ENCODE measurements around the gene CCDC8. TPM values are rescaled to one million over a fixed set of nuclear protein-coding genes. Genes with fewer than 3 reads are reported as not detected.
A peak's percentile ranks its signal among the peaks of the same experiment; 100 is the strongest.

CCDC8 gene, protein sequence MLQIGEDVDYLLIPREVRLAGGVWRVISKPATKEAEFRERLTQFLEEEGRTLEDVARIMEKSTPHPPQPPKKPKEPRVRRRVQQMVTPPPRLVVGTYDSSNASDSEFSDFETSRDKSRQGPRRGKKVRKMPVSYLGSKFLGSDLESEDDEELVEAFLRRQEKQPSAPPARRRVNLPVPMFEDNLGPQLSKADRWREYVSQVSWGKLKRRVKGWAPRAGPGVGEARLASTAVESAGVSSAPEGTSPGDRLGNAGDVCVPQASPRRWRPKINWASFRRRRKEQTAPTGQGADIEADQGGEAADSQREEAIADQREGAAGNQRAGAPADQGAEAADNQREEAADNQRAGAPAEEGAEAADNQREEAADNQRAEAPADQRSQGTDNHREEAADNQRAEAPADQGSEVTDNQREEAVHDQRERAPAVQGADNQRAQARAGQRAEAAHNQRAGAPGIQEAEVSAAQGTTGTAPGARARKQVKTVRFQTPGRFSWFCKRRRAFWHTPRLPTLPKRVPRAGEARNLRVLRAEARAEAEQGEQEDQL
- 10 to 100 TPM in 1 of 4 donors, 1 to 10 TPM in 2, not detected in 1; 1.1 to 50.9 (median 2.0) TPM for polyA plus RNA-seq
- long read RNA-seq, donor 1, transcript CCDC8-201 (1 exons, 3,186 nt), result major isoform, 128 of 128 reads
- long read RNA-seq, donor 1, partial matches to known transcripts, result 0 of 128 reads
- long read RNA-seq, donor 1, other reads (novel, unspliced or antisense), result 0 of 128 reads
- long read RNA-seq, donor 2, transcript CCDC8-201 (1 exons, 3,186 nt), result major isoform, 21 of 21 reads
- long read RNA-seq, donor 2, partial matches to known transcripts, result 0 of 21 reads
- long read RNA-seq, donor 2, other reads (novel, unspliced or antisense), result 0 of 21 reads
- long read RNA-seq, donor 3, transcript CCDC8-201 (1 exons, 3,186 nt), result major isoform, 65 of 65 reads
- long read RNA-seq, donor 3, partial matches to known transcripts, result 0 of 65 reads
- long read RNA-seq, donor 3, other reads (novel, unspliced or antisense), result 0 of 65 reads
- long read RNA-seq, donor 4, transcript CCDC8-201 (1 exons, 3,186 nt), result major isoform, 5 of 5 reads
- long read RNA-seq, donor 4, partial matches to known transcripts, result 0 of 5 reads
- long read RNA-seq, donor 4, other reads (novel, unspliced or antisense), result 0 of 5 reads
- long read RNA-seq, donor 5, transcript CCDC8-201 (1 exons, 3,186 nt), result major isoform, 24 of 24 reads
- long read RNA-seq, donor 5, partial matches to known transcripts, result 0 of 24 reads
- long read RNA-seq, donor 5, other reads (novel, unspliced or antisense), result 0 of 24 reads
- long read RNA-seq, donor 6, transcript CCDC8-201 (1 exons, 3,186 nt), result major isoform, 51 of 51 reads
- long read RNA-seq, donor 6, partial matches to known transcripts, result 0 of 51 reads
- long read RNA-seq, donor 6, other reads (novel, unspliced or antisense), result 0 of 51 reads
- long read RNA-seq, donor 7, transcript CCDC8-201 (1 exons, 3,186 nt), result major isoform, 121 of 121 reads
- long read RNA-seq, donor 7, partial matches to known transcripts, result 0 of 121 reads
- long read RNA-seq, donor 7, other reads (novel, unspliced or antisense), result 0 of 121 reads
- long read RNA-seq, donor 8, transcript CCDC8-201 (1 exons, 3,186 nt), result major isoform, 13 of 13 reads
- long read RNA-seq, donor 8, partial matches to known transcripts, result 0 of 13 reads
- long read RNA-seq, donor 8, other reads (novel, unspliced or antisense), result 0 of 13 reads
- long read RNA-seq, donor 9, transcript CCDC8-201 (1 exons, 3,186 nt), result major isoform, 21 of 21 reads
- long read RNA-seq, donor 9, partial matches to known transcripts, result 0 of 21 reads
- long read RNA-seq, donor 9, other reads (novel, unspliced or antisense), result 0 of 21 reads
- long read RNA-seq, donor 10, transcript CCDC8-201 (1 exons, 3,186 nt), result major isoform, 70 of 70 reads
- long read RNA-seq, donor 10, partial matches to known transcripts, result 0 of 70 reads
- long read RNA-seq, donor 10, other reads (novel, unspliced or antisense), result 0 of 70 reads

GRCh38 chr19:46413262-46414031 is at the start of gene CCDC8:
Gene CCDC8, minus strand, starts transcription at chr19:46413564. Its CDS starts 754 bp downstream, at chr19:46412810.
- peak within 1 kb of the TSS in 2 of 3 donors; percentile 9 to 93 for H3K4me3 ChIP-seq (ENCODE audit: low read depth in 1 of 3, low read length in 3 of 3)
- peaks cover 0 to 23% (median 0%) of the 10 kb centered on the region in 3 donors for H3K36me3 ChIP-seq (ENCODE audit: control insufficient read depth in 3 of 3, insufficient read depth in 2 of 3, low read depth in 1 of 3, low read length in 3 of 3)
- peaks cover 0 to 4% of the 10 kb centered on the region in 2 donors for H3K9me3 ChIP-seq (ENCODE audit: control insufficient read depth in 2 of 2, insufficient read depth in 1 of 2, low read depth in 1 of 2, low read length in 1 of 2)
- H3K27ac ChIP-seq (ENCODE audit: low read depth in 1 of 3, low read length in 2 of 3), result peak within 1 kb of the TSS in 1 of 3 donors; percentile 89
- H3K4me1 ChIP-seq (ENCODE audit: control insufficient read depth in 3 of 3, insufficient read depth in 2 of 3, low read depth in 1 of 3, low read length in 2 of 3), result peaks cover 0 to 43% (median 0%) of the 10 kb centered on the region in 3 donors
- 16 to 22% (median 19%) methylated on average over 45 to 46 of the region's 46 CpGs for WGBS, 3 donors
- DNase-seq (peak in 1 of 2 donors; percentile 97), FAIRE-seq (no peak)
- H3K27me3 ChIP-seq (ENCODE audit: control insufficient read depth in 3 of 3, insufficient read depth in 3 of 3, low read length in 3 of 3), result peaks cover 0 to 18% (median 12%) of the 10 kb centered on the region in 3 donors

DNA sequence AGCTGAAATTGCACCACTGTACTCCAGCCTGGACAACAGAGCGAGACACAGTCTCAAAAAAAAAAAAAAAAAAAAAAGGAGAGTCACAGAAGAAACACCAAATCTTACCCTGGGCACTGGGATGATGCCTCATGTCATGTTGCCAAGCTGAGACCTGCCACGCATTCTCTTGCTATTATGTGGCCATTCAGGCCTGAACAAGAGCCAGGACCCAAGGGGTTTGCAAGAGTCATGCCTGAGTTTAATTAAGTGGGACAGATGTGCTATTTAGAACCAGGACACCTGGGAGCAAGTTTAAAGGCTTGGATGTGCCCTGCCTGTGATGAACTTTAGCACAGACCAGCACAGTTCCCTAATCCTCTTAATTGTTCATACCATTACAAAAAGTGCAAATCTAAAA is 48.2 kb upstream of the CCDC8 start:
- no peak for FAIRE-seq
- DNase-seq, result no peak
- Histone ChIP-seq H3K4me1 (ENCODE audit: control insufficient read depth in 3 of 3, insufficient read depth in 2 of 3, low read depth in 1 of 3, low read length in 2 of 3) (no peaks in the 10 kb centered on the region), H3K9me3 (ENCODE audit: control insufficient read depth in 2 of 2, insufficient read depth in 1 of 2, low read depth in 1 of 2, low read length in 1 of 2) (no peaks in the 10 kb centered on the region), H3K27me3 (ENCODE audit: control insufficient read depth in 3 of 3, insufficient read depth in 3 of 3, low read length in 3 of 3) (no peaks in the 10 kb centered on the region), H3K27ac (ENCODE audit: low read depth in 1 of 3, low read length in 2 of 3) (no peak overlapping the region), H3K4me3 (ENCODE audit: low read depth in 1 of 3, low read length in 3 of 3) (no peak overlapping the region), H3K36me3 (ENCODE audit: control insufficient read depth in 3 of 3, insufficient read depth in 2 of 3, low read depth in 1 of 3, low read length in 3 of 3) (no peaks in the 10 kb centered on the region)
- 55 to 90% (median 75%) methylated on average over 2 of the region's 2 CpGs for WGBS, 3 donors

DNA sequence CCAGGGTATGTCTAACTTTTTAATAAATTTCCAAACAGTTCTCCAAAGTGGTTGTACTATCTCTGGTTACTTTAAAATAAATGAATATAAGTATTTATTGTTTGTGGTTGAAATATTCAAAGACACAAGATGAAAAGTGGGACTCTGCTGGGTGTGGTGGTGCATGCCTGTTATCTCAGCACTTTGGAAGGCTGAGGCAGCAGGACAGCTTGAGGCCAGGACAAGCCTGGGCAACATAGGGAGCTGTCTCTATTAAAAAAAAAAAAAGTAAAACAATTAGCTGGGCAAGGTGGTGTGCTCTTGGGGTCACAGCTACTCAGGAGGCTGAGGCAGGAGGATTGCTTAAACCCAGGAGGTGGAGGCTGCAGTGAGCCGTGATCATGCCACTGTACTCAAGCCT is 47.6 kb upstream of the CCDC8 start:
- no peaks in the 10 kb centered on the region for H3K4me1 ChIP-seq (ENCODE audit: control insufficient read depth in 3 of 3, insufficient read depth in 2 of 3, low read depth in 1 of 3, low read length in 2 of 3)
- H3K9me3 ChIP-seq (ENCODE audit: control insufficient read depth in 2 of 2, insufficient read depth in 1 of 2, low read depth in 1 of 2, low read length in 1 of 2), result no peaks in the 10 kb centered on the region
- no peak overlapping the region for H3K4me3 ChIP-seq (ENCODE audit: low read depth in 1 of 3, low read length in 3 of 3)
- FAIRE-seq, result no peak
- H3K27ac ChIP-seq (ENCODE audit: low read depth in 1 of 3, low read length in 2 of 3), result no peak overlapping the region
- no peaks in the 10 kb centered on the region for H3K27me3 ChIP-seq (ENCODE audit: control insufficient read depth in 3 of 3, insufficient read depth in 3 of 3, low read length in 3 of 3)
- WGBS, 3 donors, result 79 to 88% (median 86%) methylated on average over 1 of the region's 1 CpG
- DNase-seq, result no peak
- no peaks in the 10 kb centered on the region for H3K36me3 ChIP-seq (ENCODE audit: control insufficient read depth in 3 of 3, insufficient read depth in 2 of 3, low read depth in 1 of 3, low read length in 3 of 3)

GRCh38 chr19:46460055-46460454 is 46.7 kb upstream of the CCDC8 start:
- DNase-seq, result no peak
- Histone ChIP-seq H3K9me3 (ENCODE audit: control insufficient read depth in 2 of 2, insufficient read depth in 1 of 2, low read depth in 1 of 2, low read length in 1 of 2) (no peaks in the 10 kb centered on the region), H3K4me3 (ENCODE audit: low read depth in 1 of 3, low read length in 3 of 3) (no peak overlapping the region), H3K27me3 (ENCODE audit: control insufficient read depth in 3 of 3, insufficient read depth in 3 of 3, low read length in 3 of 3) (no peaks in the 10 kb centered on the region), H3K27ac (ENCODE audit: low read depth in 1 of 3, low read length in 2 of 3) (no peak overlapping the region), H3K36me3 (ENCODE audit: control insufficient read depth in 3 of 3, insufficient read depth in 2 of 3, low read depth in 1 of 3, low read length in 3 of 3) (no peaks in the 10 kb centered on the region), H3K4me1 (ENCODE audit: control insufficient read depth in 3 of 3, insufficient read depth in 2 of 3, low read depth in 1 of 3, low read length in 2 of 3) (no peaks in the 10 kb centered on the region)
- 73 to 92% (median 76%) methylated on average over 2 of the region's 2 CpGs for WGBS, 3 donors
- no peak for FAIRE-seq

DNA sequence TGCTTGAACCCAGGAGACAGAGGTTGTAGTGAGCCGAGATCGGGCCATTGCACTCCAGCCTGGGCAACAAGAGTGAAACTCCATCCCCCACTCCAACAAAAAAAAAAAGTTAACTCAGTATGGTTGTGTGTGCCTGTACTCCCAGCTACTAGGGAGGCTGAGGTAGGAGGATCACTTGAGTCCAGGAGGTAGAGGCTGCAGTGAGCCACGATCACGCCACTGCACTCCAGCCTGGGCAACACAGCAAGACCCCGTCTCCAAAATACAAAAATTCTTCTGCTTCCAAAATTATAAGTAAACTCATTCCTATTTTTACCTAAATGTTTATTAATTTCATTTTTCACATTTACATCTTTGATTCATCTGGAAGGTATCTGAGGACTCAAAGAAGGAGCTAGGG is 43.6 kb upstream of the CCDC8 start:
- H3K9me3 ChIP-seq (ENCODE audit: control insufficient read depth in 2 of 2, insufficient read depth in 1 of 2, low read depth in 1 of 2, low read length in 1 of 2), result no peaks in the 10 kb centered on the region
- no peak overlapping the region for H3K4me3 ChIP-seq (ENCODE audit: low read depth in 1 of 3, low read length in 3 of 3)
- DNase-seq, result no peak
- no peaks in the 10 kb centered on the region for H3K36me3 ChIP-seq (ENCODE audit: control insufficient read depth in 3 of 3, insufficient read depth in 2 of 3, low read depth in 1 of 3, low read length in 3 of 3)
- FAIRE-seq, result no peak
- H3K4me1 ChIP-seq (ENCODE audit: control insufficient read depth in 3 of 3, insufficient read depth in 2 of 3, low read depth in 1 of 3, low read length in 2 of 3), result no peaks in the 10 kb centered on the region
- WGBS, 3 donors, result 88 to 92% (median 90%) methylated on average over 5 of the region's 5 CpGs
- no peaks in the 10 kb centered on the region for H3K27me3 ChIP-seq (ENCODE audit: control insufficient read depth in 3 of 3, insufficient read depth in 3 of 3, low read length in 3 of 3)
- H3K27ac ChIP-seq (ENCODE audit: low read depth in 1 of 3, low read length in 2 of 3), result no peak overlapping the region

- no peak for DNase-seq
- Histone ChIP-seq H3K4me3 (ENCODE audit: low read depth in 1 of 3, low read length in 3 of 3) (no peak overlapping the region), H3K4me1 (ENCODE audit: control insufficient read depth in 3 of 3, insufficient read depth in 2 of 3, low read depth in 1 of 3, low read length in 2 of 3) (no peaks in the 10 kb centered on the region), H3K27me3 (ENCODE audit: control insufficient read depth in 3 of 3, insufficient read depth in 3 of 3, low read length in 3 of 3) (no peaks in the 10 kb centered on the region), H3K27ac (ENCODE audit: low read depth in 1 of 3, low read length in 2 of 3) (no peak overlapping the region), H3K36me3 (ENCODE audit: control insufficient read depth in 3 of 3, insufficient read depth in 2 of 3, low read depth in 1 of 3, low read length in 3 of 3) (no peaks in the 10 kb centered on the region), H3K9me3 (ENCODE audit: control insufficient read depth in 2 of 2, insufficient read depth in 1 of 2, low read depth in 1 of 2, low read length in 1 of 2) (peaks cover 0 to 3% of the 10 kb centered on the region in 2 donors)
- 47 to 79% (median 50%) methylated on average over 3 of the region's 3 CpGs for WGBS, 3 donors
- no peak for FAIRE-seq
These were observed 40.9 kb upstream of the CCDC8 start for GRCh38 chr19:46454244-46454643.

DNA sequence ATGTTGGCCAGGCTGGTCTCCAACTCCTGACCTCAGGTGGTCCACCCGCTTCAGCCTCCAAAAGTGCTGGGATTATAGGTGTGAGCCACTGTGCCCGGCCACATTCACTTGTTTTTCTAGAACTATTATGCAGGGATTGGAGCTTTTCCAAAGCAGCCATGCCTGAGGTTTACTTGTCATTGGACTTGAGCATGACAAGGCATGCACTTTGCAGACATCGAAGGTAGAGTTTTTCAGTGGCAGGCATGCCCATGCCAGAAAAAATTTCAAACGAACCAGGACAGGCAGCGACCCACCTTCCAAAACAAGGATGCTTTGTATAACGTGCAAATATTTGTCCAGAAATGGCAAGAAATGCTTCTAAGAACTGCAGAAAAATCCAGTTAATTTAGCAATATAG is 40.3 kb upstream of the CCDC8 start:
- Histone ChIP-seq H3K9me3 (ENCODE audit: control insufficient read depth in 2 of 2, insufficient read depth in 1 of 2, low read depth in 1 of 2, low read length in 1 of 2) (peaks cover 0 to 3% of the 10 kb centered on the region in 2 donors), H3K4me1 (ENCODE audit: control insufficient read depth in 3 of 3, insufficient read depth in 2 of 3, low read depth in 1 of 3, low read length in 2 of 3) (no peaks in the 10 kb centered on the region), H3K27me3 (ENCODE audit: control insufficient read depth in 3 of 3, insufficient read depth in 3 of 3, low read length in 3 of 3) (no peaks in the 10 kb centered on the region), H3K4me3 (ENCODE audit: low read depth in 1 of 3, low read length in 3 of 3) (no peak overlapping the region), H3K36me3 (ENCODE audit: control insufficient read depth in 3 of 3, insufficient read depth in 2 of 3, low read depth in 1 of 3, low read length in 3 of 3) (no peaks in the 10 kb centered on the region), H3K27ac (ENCODE audit: low read depth in 1 of 3, low read length in 2 of 3) (no peak overlapping the region)
- DNase-seq, result no peak
- WGBS, 3 donors, result 75 to 81% (median 79%) methylated on average over 6 of the region's 6 CpGs
- FAIRE-seq, result no peak

Data from small intestine (tissue), 16 donors.